Measurements from ENCODE around the gene FAM210B. TPM values are rescaled to one million over a fixed set of nuclear protein-coding genes. Genes with fewer than 3 reads are reported as not detected.
A peak's percentile ranks its signal among the peaks of the same experiment; 100 is the strongest.

FAM210B gene
- total and polyA plus RNA-seq, 9 of the 15 experiments (the other 6 are each of a cell fraction or from before 2014, with no cell fraction given): 12.1 to 87.3 (median 47.6) TPM

DNA sequence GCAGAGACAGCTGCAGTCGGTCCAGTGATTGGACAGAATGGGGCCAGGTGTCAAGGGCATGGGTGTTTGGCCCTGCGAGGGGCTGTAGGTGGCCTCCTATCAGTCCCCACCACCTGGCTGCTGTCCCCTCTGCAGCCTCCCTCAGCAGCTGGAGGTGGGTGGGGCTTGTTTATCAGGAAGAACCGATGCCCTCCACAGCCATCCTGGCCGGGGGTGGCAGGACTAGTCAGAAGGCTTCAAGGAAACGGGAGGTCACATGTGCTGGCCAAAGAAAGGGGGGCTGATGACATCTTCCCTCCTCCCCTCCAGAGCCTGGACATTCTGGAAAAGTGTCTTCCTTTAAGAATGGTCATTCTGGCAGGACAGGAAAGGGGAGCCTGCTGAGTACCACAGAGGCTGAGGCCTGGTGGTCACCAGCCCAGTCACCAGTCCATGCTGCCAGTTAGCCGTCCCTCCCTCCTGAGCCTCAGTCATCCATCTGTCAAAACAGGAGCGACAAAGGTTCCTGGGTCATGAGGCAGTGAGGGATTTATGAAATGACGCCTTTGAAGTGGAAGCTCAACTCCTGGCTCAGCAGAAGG lies 4.1 kb downstream of the FAM210B start (continued):
- no peak for TF ChIP-seq HOMEZ (CRISPR knock-in tag; IDR thresholded peaks at IDR 0.05)

DNA sequence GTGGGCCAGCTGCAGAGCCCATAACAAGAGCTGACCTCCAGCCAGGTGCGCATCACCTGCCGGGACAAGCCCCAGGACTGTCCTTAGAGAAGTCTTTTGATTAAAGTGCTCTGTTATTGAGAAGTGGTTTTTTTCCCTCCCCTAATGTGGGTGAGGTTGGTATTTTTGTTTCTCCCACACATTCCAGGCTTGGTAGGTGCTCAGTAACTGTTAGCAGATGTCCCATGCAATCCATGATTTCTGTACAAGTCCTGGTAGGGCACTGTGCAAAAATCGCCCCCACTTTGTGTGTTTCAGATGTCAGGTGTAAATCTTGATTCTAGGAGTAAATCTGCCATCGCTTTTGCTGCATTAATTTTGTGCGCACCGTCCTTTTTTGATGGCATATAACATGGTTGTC lies 4.7 kb downstream of the FAM210B start:
- Histone ChIP-seq H4K20me1 (replicated peaks; ENCODE audit: control insufficient read depth, insufficient read depth, low read length) (no peaks in the 10 kb centered on the region), H3K9me3 (replicated peaks; ENCODE audit: control insufficient read depth, insufficient read depth, low read depth, low read length) (no peaks in the 10 kb centered on the region), H3K9ac (ENCODE audit: insufficient read depth in 1 of 2, low read depth in 2 of 2, low read length in 2 of 2) (peak overlapping the region in 1 of 2 experiments; percentile 81; a peak in 2 of 4 replicates), H3K27me3 (ENCODE audit: control insufficient read depth in 2 of 2, insufficient read depth in 2 of 2, low read length in 2 of 2) (no peaks in the 10 kb centered on the region), H3K9me1 (ENCODE audit: control insufficient read depth, insufficient read depth, low read length) (no peaks in the 10 kb centered on the region), H3K27ac (ENCODE audit: extremely low read depth, low read depth, low read length) (peak overlapping the region; percentile 81), H3K4me1 (replicated peaks in 1 of 2; ENCODE audit: control insufficient read depth in 2 of 2, insufficient read depth in 2 of 2, low read length in 2 of 2) (peaks cover 31 to 50% of the 10 kb centered on the region in 2 experiments), H3K36me3 (ENCODE audit: control insufficient read depth, insufficient read depth, low read length) (peaks cover 56% of the 10 kb centered on the region), H3K79me2 (ENCODE audit: control insufficient read depth, insufficient read depth, low read length) (peaks cover 61% of the 10 kb centered on the region), H3K4me3 (no peak overlapping the region), H2AFZ (ENCODE audit: low read depth, low read length) (no peak overlapping the region), H3K4me2 (ENCODE audit: insufficient read depth, low read length) (peak overlapping the region; percentile 90)
- ATAC-seq: no peak
- intact Hi-C loops (cut with micrococcal nuclease): loop anchor here (1.0 to 2.0 kb wide), 2 partner anchors 29 to 49 kb away; partner anchors contain the start of genes AURKA, CASS4 and CSTF1
- in situ Hi-C loops (cut with MboI): loop anchor here (25.0 kb wide), 1 partner anchor 1276 kb away; no protein-coding TSS in a partner anchor
- no TSS peak for BruUV-seq (replicated peaks)
- FAIRE-seq: no peak
- ChIA-PET POLR2A (interaction anchor here (0.7 to 2.3 kb wide), 4 partner anchors 9 to 221 kb away, joined by 3 to 9 read pairs (median 6); partner anchors contain the start of genes AURKA and CSTF1), CTCF (ENCODE audit: low intra/inter-chr PET ratio) (no interaction called here)
- 64% methylated on average over 6 of the region's 6 CpGs for WGBS (ENCODE audit: insufficient coverage, low coverage, missing lambda C conversion rate)
- no peak for DNase-seq (ENCODE audit: extremely low read depth in 1 of 4, low spot score in 3 of 4)
- no peak for TF ChIP-seq KAT7 (CRISPR knock-in tag; IDR thresholded peaks at IDR 0.05; ENCODE audit: borderline replicate concordance)
- no peak for TF ChIP-seq FOXK1 (CRISPR knock-in tag; IDR thresholded peaks at IDR 0.05; ENCODE audit: borderline replicate concordance)
- no peak for TF ChIP-seq ESRRB (CRISPR knock-in tag; IDR thresholded peaks at IDR 0.05; ENCODE audit: borderline replicate concordance)
- TF ChIP-seq BCLAF1 (IDR thresholded peaks at IDR 0.05; ENCODE audit: borderline replicate concordance in 1 of 2, control insufficient read depth in 1 of 2, low read depth in 2 of 2, low read length in 1 of 2): no peak
- no peak for TF ChIP-seq CREB5 (CRISPR knock-in tag; IDR thresholded peaks at IDR 0.05)
- TF ChIP-seq, protein P1, sequence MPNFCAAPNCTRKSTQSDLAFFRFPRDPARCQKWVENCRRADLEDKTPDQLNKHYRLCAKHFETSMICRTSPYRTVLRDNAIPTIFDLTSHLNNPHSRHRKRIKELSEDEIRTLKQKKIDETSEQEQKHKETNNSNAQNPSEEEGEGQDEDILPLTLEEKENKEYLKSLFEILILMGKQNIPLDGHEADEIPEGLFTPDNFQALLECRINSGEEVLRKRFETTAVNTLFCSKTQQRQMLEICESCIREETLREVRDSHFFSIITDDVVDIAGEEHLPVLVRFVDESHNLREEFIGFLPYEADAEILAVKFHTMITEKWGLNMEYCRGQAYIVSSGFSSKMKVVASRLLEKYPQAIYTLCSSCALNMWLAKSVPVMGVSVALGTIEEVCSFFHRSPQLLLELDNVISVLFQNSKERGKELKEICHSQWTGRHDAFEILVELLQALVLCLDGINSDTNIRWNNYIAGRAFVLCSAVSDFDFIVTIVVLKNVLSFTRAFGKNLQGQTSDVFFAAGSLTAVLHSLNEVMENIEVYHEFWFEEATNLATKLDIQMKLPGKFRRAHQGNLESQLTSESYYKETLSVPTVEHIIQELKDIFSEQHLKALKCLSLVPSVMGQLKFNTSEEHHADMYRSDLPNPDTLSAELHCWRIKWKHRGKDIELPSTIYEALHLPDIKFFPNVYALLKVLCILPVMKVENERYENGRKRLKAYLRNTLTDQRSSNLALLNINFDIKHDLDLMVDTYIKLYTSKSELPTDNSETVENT (CRISPR knock-in tag; IDR thresholded peaks at IDR 0.05): no peak
- TF ChIP-seq ZNF354B (CRISPR knock-in tag; IDR thresholded peaks at IDR 0.05): no peak
- TF ChIP-seq RHOXF2B (CRISPR knock-in tag; conservative IDR thresholded peaks at IDR 0.05): no peak
- TF ChIP-seq NFRKB (IDR thresholded peaks at IDR 0.05; ENCODE audit: low read depth): no peak
- TF ChIP-seq ZBTB17 (CRISPR knock-in tag; IDR thresholded peaks at IDR 0.05): no peak
